ENCODE data around the gene ALOX5AP.

GRCh38 chr13:30692113-30692512 is 43.2 kb upstream of the ALOX5AP start:
- no peak for TF ChIP-seq CTCF (IDR thresholded peaks at IDR 0.05; ENCODE audit: insufficient read depth, low read length)
- no peak for TF ChIP-seq POLR2AphosphoS5 (IDR thresholded peaks at IDR 0.05; ENCODE audit: low read depth)
- TF ChIP-seq GABPA (IDR thresholded peaks at IDR 0.05; ENCODE audit: low read depth), result no peak
- no peak for TF ChIP-seq REST (IDR thresholded peaks at IDR 0.05; ENCODE audit: insufficient replicate concordance, low read depth)
- TF ChIP-seq SPI1 (IDR thresholded peaks at IDR 0.05; ENCODE audit: borderline replicate concordance, low read depth), result no peak
